Measurements from ENCODE around the gene ANKS1A.
"Not testable (repeated sequence)": the region's sequence is repeated elsewhere in the genome, so short reads cannot be mapped to it uniquely, and the experiment has no call there.

The ANKS1A gene

GRCh38 chr6:34986845-34987246 lies 97.8 kb downstream of the ANKS1A start:
- FAIRE-seq: peak; percentile 29
- TF ChIP-seq, protein P1, sequence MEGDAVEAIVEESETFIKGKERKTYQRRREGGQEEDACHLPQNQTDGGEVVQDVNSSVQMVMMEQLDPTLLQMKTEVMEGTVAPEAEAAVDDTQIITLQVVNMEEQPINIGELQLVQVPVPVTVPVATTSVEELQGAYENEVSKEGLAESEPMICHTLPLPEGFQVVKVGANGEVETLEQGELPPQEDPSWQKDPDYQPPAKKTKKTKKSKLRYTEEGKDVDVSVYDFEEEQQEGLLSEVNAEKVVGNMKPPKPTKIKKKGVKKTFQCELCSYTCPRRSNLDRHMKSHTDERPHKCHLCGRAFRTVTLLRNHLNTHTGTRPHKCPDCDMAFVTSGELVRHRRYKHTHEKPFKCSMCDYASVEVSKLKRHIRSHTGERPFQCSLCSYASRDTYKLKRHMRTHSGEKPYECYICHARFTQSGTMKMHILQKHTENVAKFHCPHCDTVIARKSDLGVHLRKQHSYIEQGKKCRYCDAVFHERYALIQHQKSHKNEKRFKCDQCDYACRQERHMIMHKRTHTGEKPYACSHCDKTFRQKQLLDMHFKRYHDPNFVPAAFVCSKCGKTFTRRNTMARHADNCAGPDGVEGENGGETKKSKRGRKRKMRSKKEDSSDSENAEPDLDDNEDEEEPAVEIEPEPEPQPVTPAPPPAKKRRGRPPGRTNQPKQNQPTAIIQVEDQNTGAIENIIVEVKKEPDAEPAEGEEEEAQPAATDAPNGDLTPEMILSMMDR (IDR thresholded peaks at IDR 0.05; ENCODE audit: insufficient read depth, missing control alignments): peak; percentile 86

GRCh38 chr6:34987506-34987905 lies 98.5 kb downstream of the ANKS1A start:
- FAIRE-seq (no peak), DNase-seq (ENCODE audit: insufficient read length, low spot score) (no peak)
- TF ChIP-seq, protein P1 (IDR thresholded peaks at IDR 0.05; ENCODE audit: insufficient read depth, missing control alignments): no peak

More at GRCh38 chr6:34986845-34987246, 97.8 kb downstream of the ANKS1A start:
- DNase-seq (ENCODE audit: insufficient read length, low spot score): peak; percentile 44

DNA sequence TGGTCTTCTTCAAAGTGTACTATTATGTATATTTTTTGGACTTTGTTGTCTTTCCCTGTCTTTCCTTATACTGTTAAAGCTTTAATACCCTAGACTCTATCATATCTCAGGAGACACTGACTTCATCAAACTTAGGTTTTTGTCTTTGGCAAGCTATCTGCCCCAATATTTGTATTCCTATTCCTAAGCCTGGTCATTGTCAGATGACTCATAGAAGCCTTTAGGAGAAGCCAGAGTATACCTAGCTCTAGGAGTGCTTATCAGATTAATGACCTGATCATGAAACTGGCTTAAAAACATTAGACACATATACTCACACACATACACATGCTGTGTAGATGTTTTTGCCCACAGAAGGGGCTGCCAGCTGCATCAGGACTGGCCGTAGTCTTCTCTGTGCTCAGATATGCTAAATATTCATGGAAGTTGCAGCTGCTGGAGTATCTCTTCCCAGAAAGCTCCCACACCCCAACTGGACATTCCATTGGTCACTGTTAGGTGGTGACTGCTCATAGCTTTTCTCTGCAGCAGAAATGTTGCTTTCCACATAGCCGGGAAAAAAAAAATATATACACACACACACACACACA lies 102.0 kb downstream of the ANKS1A start:
- DNase-seq (ENCODE audit: insufficient read length, low spot score) (no peak), FAIRE-seq (no peak)
- TF ChIP-seq, protein P1 (IDR thresholded peaks at IDR 0.05; ENCODE audit: insufficient read depth, missing control alignments): no peak

DNA sequence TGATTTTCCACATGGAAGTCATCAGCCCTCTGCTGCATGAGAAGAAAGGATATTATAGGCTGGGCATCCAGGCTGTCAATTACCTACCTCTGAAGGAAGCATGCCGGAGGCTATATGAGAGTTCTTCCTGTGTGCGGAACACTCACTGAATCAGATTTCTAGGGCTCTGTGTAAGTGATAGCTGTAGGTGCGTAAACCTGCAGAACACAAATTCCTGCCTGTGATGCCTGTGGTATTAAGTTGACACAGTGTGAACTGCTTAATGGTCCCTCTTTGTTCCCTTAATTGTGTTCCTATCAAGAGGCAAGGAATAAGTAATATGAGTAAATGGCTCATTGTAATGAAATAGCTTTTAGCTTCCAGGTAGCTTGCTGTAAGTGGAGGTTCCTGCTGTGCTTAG lies 103.3 kb downstream of the ANKS1A start:
- DNase-seq (ENCODE audit: insufficient read length, low spot score) (no peak), FAIRE-seq (no peak)
- TF ChIP-seq, protein P1 (IDR thresholded peaks at IDR 0.05; ENCODE audit: insufficient read depth, missing control alignments): no peak

DNA sequence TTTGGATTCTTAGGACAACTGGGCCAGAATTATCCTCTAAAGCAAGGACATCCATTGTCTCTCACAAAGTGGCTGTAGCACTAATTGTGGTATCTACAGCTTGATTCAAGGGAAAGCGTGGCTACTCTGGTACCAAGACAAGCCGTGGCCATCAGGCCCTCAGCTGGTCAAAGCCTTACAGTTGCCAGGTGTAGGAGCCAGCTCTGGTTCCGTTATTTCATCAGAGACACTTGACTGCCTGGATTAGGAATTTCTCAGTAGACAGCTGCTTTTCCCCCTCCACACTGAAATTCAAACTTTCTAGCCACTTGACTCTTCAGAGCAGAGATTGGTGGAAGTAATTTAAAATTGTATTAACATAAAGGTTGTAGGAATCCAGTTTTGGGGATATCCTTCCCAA lies 104.2 kb downstream of the ANKS1A start:
- TF ChIP-seq, protein P1 (IDR thresholded peaks at IDR 0.05; ENCODE audit: insufficient read depth, missing control alignments): no peak
- FAIRE-seq (no peak), DNase-seq (ENCODE audit: insufficient read length, low spot score) (no peak)

DNA sequence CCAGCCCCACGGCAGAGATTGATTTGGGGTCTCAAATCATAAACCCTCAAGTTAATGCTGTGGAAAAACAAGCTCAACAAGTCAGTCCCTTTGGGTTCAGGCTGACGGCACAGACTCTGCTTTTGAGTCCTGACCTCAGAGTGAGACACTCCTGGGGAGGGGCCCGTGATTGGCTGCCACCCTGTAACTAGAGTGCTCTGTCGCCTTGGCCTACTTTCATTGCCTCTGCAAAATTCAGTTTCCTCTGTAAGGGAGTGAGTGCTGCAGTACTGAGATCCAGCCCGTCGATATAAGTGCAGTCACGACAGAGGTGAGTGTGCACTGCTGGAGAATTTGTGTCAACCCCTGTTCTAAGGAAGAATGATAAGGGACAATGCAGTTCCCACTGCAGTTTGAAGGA lies 105.6 kb downstream of the ANKS1A start:
- DNase-seq (ENCODE audit: insufficient read length, low spot score): no peak
- TF ChIP-seq, protein P1 (IDR thresholded peaks at IDR 0.05; ENCODE audit: insufficient read depth, missing control alignments): no peak
- no peak for FAIRE-seq

GRCh38 chr6:34998417-34998816 lies 109.4 kb downstream of the ANKS1A start:
- FAIRE-seq; DNase-seq (ENCODE audit: insufficient read length, low spot score): not testable (repeated sequence)

- DNase-seq (ENCODE audit: insufficient read length, low spot score); FAIRE-seq: not testable (repeated sequence)
These were observed 110.1 kb downstream of the ANKS1A start for GRCh38 chr6:34999153-34999552.

GRCh38 chr6:34999962-35000361 lies 110.9 kb downstream of the ANKS1A start:
- FAIRE-seq; DNase-seq (ENCODE audit: insufficient read length, low spot score): not testable (repeated sequence)

DNA sequence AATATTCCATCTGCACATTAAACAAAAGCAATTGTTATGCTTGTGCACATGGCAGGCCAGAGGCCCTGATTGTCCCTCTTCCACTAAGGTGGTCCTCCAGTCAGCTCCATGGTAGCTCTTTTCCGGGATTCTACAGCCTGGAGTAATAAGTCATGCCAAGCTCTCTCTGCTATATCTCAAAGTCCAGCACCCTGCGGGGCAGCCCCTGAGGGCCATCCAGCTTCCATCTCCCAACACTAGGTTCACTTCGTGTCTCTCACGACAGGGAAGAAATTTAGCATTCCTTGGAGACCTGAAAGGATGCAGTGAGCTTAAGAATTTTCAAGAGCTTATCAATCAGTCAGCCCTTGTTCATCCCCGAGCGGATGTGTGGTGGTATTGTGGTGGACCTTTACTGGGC lies 112.3 kb downstream of the ANKS1A start:
- FAIRE-seq; DNase-seq (ENCODE audit: insufficient read length, low spot score): not testable (repeated sequence)

DNA sequence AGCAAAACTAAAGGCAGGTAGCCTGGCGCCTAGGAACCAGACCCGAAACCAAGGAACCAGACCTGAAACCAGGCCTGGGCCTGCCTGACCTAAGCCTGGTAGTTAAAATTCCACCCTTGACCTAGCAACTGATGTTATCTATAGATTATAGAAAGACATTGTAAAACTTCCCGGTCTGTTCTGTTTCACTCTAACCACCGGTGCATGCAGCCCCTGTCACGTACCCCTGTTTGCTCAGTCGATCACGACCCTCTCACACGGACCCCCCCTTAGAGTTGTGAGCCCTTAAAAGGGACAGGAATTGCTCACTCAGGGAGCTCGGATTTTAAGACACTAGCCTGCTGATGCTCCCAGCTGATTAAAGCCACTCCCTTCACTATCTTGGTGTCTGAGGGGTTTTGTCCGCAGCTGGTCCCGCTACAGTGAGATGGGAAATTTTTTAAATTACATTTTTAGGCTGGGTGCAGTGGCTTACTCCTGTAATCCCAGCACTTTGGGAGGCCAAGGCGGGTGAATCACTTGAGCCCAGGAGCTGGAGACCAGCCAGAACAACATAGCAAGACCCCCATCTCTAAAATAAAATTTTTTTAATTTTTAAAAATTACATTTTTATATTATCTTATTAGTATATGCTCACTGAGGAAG lies 115.0 kb downstream of the ANKS1A start:
- DNase-seq (ENCODE audit: insufficient read length, low spot score); FAIRE-seq: not testable (repeated sequence)
